AG10803 (cell line): ENCODE results near the gene XIRP2.

Experiments
- DNase-seq: peaks from one replicate; pipeline ENCODE4 v3.0.0; 2010; ENCODE audit warnings: low read depth
- H3K4me3 ChIP-seq: 2 replicates; pipeline ENCODE4 v1.5.1; 2011; ENCODE audit warnings: mild to moderate bottlenecking, low read length, control low read depth
- TF ChIP-seq, protein P1 (sequence below): conservative IDR thresholded peaks from 2 replicates; pipeline ENCODE4 v1.5.1; 2011; ENCODE audit warnings: mild to moderate bottlenecking, low read length, control low read depth, inconsistent platforms

XIRP2 gene

DNA sequence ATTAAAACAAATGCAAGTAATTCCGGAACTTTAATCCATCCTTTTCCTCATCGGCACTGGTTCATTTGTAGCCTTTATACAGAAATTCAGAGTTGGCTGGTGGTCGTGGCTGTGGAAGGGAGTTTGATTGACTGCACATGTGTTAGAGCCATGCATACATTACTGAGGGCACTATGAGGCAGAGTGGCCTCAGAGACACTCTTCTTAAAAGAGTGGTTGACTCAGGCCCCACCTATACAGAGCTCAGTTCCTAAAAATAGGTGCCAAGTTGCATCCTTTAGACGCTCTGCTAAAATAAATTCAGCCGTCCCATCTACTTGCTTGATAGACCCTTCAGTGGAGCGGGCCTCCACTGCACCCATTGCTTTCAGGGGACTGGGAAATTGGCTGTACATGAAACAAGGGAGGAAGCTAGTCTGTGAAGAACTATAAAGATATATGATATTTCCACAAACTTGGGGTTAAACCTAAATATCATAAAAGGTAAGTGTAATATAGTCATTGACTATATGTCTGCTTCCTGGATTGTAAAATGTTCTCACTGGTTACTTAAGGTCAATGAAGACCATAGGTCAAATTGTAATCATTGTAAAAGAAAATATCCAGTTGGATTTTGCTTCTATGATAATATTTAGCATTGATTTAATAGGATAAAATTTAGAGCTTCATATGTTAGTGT lies 298.9 kb downstream of the XIRP2 start:
- DNase-seq: no peak
- H3K4me3 ChIP-seq: no peak overlapping the region
- TF ChIP-seq, protein P1, sequence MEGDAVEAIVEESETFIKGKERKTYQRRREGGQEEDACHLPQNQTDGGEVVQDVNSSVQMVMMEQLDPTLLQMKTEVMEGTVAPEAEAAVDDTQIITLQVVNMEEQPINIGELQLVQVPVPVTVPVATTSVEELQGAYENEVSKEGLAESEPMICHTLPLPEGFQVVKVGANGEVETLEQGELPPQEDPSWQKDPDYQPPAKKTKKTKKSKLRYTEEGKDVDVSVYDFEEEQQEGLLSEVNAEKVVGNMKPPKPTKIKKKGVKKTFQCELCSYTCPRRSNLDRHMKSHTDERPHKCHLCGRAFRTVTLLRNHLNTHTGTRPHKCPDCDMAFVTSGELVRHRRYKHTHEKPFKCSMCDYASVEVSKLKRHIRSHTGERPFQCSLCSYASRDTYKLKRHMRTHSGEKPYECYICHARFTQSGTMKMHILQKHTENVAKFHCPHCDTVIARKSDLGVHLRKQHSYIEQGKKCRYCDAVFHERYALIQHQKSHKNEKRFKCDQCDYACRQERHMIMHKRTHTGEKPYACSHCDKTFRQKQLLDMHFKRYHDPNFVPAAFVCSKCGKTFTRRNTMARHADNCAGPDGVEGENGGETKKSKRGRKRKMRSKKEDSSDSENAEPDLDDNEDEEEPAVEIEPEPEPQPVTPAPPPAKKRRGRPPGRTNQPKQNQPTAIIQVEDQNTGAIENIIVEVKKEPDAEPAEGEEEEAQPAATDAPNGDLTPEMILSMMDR: no peak

DNA sequence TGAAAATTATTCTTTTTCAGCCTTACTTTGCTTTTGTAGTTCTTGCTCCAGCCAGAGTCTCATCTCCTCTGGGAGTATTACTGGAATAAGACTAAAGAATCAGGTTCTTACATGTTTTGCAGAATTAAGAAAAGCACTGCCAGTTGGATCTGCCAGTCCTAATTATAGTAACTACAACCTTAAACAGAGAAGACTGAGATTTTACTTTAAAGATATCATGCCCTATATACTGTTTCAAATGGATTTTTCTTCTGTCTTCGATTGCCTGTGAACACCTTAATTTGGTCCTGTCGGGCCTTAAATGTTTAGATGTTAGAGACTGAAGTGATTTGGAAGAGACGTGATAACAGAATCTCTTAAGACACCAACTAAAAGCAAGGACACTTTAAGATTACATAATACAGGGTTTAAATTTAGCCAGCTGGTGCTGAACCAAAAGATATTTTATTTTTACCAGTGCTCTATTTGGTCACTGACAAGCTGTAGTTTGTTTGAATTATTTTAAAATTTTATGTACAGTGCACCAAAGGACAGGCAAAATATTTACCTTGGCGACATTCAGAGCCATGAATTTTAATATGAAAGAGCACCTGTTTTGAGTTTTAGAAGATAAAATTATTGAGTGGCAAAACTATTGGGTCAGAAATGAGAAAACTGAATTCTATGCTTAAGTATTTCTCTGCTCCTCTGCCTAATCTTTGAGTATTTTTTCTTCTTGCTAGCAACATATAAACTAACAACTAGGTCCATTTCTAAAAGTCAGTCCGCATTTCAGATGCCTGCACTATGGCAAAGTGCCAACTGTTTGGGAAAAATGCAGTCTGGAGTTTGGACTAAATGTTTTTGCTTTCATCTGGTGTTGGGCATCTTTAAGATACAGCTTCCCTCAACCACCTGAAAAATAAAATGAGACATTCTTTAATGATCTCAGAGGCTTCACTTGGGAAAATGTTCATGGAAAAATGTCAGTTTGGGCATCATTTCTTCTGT lies 300.0 kb downstream of the XIRP2 start:
- H3K4me3 ChIP-seq: no peak overlapping the region
- TF ChIP-seq, protein P1: no peak
- DNase-seq: no peak

DNA sequence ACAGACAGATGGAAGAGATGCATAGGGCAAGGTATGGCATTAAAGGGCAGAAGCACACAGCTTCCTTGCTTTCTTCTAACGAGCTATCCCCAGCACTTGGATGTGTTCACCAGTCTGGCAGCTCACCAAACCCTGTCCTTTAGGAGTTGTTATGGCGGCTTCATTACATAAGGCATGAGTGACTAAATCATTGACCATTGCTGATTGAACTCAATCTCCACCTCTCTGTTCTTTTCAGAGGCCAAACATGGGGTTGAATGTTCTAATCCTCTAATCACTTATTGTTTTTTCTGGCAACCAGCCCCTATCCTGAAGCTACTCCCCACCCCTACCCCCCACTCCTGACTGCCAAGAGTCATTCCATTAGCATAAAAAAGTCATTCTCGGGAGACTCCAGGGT lies 301.8 kb downstream of the XIRP2 start:
- TF ChIP-seq, protein P1: no peak
- DNase-seq: peak; percentile 37
- H3K4me3 ChIP-seq: no peak overlapping the region

DNA sequence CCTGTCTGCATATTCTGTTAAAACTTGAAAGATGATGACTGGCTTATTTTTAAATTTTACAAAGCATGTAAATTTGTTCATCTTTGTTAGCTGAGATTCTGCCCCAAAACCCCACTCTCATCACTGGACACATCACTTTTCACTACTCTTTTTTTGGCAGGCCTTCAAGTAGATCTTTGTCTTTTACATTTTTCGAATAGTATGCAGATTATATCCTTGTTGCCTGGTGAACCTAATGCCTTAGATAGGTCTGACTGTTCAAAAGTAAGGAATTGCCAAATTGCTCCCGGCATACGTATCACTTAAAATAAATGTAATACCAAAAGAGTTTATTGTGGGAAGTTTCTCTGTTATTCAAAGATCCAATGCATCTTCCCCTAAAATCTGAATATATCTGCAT lies 303.3 kb downstream of the XIRP2 start:
- TF ChIP-seq, protein P1: no peak
- no peak overlapping the region for H3K4me3 ChIP-seq
- peak; percentile 38 for DNase-seq

DNA sequence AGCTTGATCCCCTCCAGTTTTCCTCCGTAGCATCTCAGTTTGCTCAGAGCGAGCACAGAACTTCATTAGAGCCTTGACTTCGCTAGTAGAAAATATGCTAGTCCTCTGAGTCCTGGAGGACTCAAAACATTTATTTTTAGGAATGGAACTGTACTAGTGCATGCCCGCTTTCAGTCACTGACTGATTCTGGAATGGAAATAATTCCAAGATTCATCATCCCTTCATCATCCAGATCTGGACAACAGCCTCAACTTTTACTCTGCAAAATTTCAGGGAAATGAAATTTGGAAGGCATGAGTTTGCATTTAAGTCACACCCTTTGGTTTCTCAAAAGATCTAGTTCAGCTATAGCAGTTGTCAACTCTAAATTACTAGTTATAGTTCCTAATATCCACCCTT lies 304.6 kb downstream of the XIRP2 start:
- TF ChIP-seq, protein P1: no peak
- peak; percentile 76 for DNase-seq
- peak overlapping the region; percentile 35 for H3K4me3 ChIP-seq

DNA sequence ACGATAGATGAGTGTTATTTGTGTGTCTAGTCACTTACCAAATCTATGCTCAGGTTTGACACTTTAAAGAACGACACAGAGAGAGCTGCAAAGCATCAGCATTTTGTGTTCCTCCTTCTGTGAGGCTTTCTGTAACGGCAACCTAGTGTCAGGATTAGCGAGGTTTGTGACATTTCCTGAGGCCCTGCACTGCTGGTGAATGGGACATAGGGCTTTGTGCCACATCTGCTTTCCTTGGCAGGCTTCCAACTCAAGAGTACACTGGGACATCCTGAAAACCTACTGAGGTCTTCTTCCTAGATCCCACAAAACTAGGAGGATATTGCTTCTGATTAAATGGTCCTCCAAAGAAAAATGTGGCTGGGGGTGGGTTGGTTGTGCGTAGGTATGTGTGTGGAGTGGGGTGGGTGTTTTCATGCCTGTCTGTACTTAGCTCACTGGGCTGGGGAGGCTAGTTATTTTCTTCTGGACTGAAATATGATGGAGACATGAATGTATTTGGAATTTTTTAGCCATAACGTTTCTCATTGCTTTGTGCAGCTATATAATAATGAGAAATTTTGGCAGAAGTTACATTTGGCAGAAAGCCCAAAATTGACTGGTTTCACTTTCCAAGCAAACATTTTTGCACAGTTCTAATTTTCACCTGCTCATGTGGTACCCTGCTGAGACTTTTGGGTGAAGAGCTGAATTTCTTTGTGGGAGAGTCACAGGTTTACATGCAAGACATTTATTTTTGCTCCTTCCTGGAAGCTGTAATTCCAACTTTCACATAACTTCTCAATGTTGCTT lies 308.4 kb downstream of the XIRP2 start:
- TF ChIP-seq, protein P1: no peak
- H3K4me3 ChIP-seq: no peak overlapping the region
- peak; percentile 64 for DNase-seq
